HL-60/S4 (cell line): ENCODE data around the gene TOMM6.

Source experiments
- in situ Hi-C: fragments of 300-500 bp; cut with MboI; formaldehyde crosslinking; loops from 2 replicates; pipeline ENCODE4 v1.14.3; 2022; ENCODE audit warnings: low sequenced_read_pairs

TOMM6 gene

GRCh38 chr6:41815587-41815986 is 28.1 kb downstream of the TOMM6 start:
- in situ Hi-C loops = no loop called here

GRCh38 chr6:41818271-41819054 is 31.0 kb downstream of the TOMM6 start:
- in situ Hi-C loops = no loop called here

- in situ Hi-C loops = no loop called here
Observed at GRCh38 chr6:41821266-41821665, 33.8 kb downstream of the TOMM6 start.

GRCh38 chr6:41822021-41822420 is 34.5 kb downstream of the TOMM6 start:
- in situ Hi-C loops = no loop called here

- in situ Hi-C loops = no loop called here
Observed at GRCh38 chr6:41823178-41823577, 35.7 kb downstream of the TOMM6 start.

- in situ Hi-C loops = no loop called here
Observed at GRCh38 chr6:41824571-41825569, 37.4 kb downstream of the TOMM6 start.

GRCh38 chr6:41826343-41827022 is 39.0 kb downstream of the TOMM6 start:
- in situ Hi-C loops = no loop called here

- in situ Hi-C loops = no loop called here
Observed at GRCh38 chr6:41832263-41832662, 44.8 kb downstream of the TOMM6 start.

- in situ Hi-C loops = no loop called here
Observed at GRCh38 chr6:41836022-41836659, 48.6 kb downstream of the TOMM6 start.

GRCh38 chr6:41836660-41837052 is 49.2 kb downstream of the TOMM6 start:
- in situ Hi-C loops = no loop called here
